HCT116 (cell line): Measurements from ENCODE around the gene NSG1. TPM values are rescaled to one million over a fixed set of nuclear protein-coding genes. Genes with fewer than 3 reads are reported as not detected.

ENCODE experiments used
- ATAC-seq: fragments of 200-7000 bp; cut with Tn5 transposase; 2 replicates; pipeline ENCODE4 v1.9.1; 2020; ENCODE audit warnings: mild to moderate bottlenecking, moderate library complexity
- BruUV-seq: library from RNA; stranded (reverse); fragments of 400-500 nt; replicated peaks from 2 replicates; lab custom pipeline; 2021; lab: Mats Ljungman, UMichigan
- CTCF ChIA-PET: fragments of 300-600 bp; sonication (Branson Sonifier 250); formaldehyde crosslinking; loops from one replicate; lab custom pipeline; 2021; ENCODE audit warnings: antibody characterized with exemption; lab: Charles Lee
- POLR2A ChIA-PET: fragments of 300-600, 350-600 bp; sonication (Branson Sonifier 250); formaldehyde crosslinking; loops from one replicate; lab custom pipeline; 2021; ENCODE audit warnings: antibody characterized with exemption; lab: Charles Lee
- RAD21 ChIA-PET, 2 experiments: fragments of 300-600 bp; sonication (Branson Sonifier 250); formaldehyde crosslinking; loops; one replicate each; lab custom pipeline; 2023; ENCODE audit warnings: low total read pairs in 2 of 2; ENCODE audit not compliant: uncharacterized antibody in 2 of 2, unreplicated experiment in 2 of 2, low non-redundant PET in 1 of 2; lab: Charles Lee
- DNase-seq: peaks from one replicate; pipeline ENCODE4 v3.0.0-alpha.2; 2010; ENCODE audit warnings: low read depth, low spot score
- H2AFZ ChIP-seq: fragments of 200-600 bp; shearing (Covaris generic), sonication (generic); 2 replicates; pipeline ENCODE4 v1.6.1; 2017; ENCODE audit warnings: low read depth, mixed run types, mixed read lengths, antibody characterized with exemption, low read length; ENCODE audit not compliant: poor library complexity, severe bottlenecking
- H3K27ac ChIP-seq: 2 replicates; pipeline ENCODE4 v1.5.1; 2012; ENCODE audit warnings: low read depth, low read length
- H3K27me3 ChIP-seq: fragments of 200-600 bp; sonication (generic); 2 replicates; pipeline ENCODE4 v1.6.1; 2016; ENCODE audit warnings: mixed run types, low read length, mixed read lengths; ENCODE audit not compliant: insufficient read depth
- H3K36me3 ChIP-seq, 2 experiments: fragments of 200-500 bp in 1 of 2; fragments of 200-600 bp in 1 of 2; sonication (Bioruptor generic) in 1 of 2; sonication (generic) in 1 of 2; 2 replicates each; pipeline versions ENCODE4 v1.5.1 to v1.6.1; 2014 to 2016; ENCODE audit warnings: low read length in 2 of 2, inconsistent platforms in 1 of 2, mixed read lengths in 1 of 2, mixed run types in 1 of 2; ENCODE audit not compliant: insufficient read depth in 2 of 2, control insufficient read depth in 1 of 2
- H3K4me1 ChIP-seq, 2 experiments: fragments of 200-600 bp in 1 of 2; sonication (generic) in 1 of 2; 2 replicates each; pipeline versions ENCODE4 v1.5.1 to v1.6.1; 2012 to 2017; ENCODE audit warnings: low read length in 2 of 2, inconsistent platforms in 1 of 2, mild to moderate bottlenecking in 1 of 2, mixed read lengths in 1 of 2, mixed run types in 1 of 2, moderate library complexity in 1 of 2; ENCODE audit not compliant: insufficient read depth in 2 of 2, control insufficient read depth in 1 of 2
- H3K4me2 ChIP-seq: fragments of 200-600 bp; sonication (generic); 2 replicates; pipeline ENCODE4 v1.6.1; 2017; ENCODE audit warnings: mixed run types, low read length, mixed read lengths
- H3K4me3 ChIP-seq, 2 experiments: fragments of 200-600 bp in 1 of 2; sonication (generic) in 1 of 2; replicated peaks in 1 of 2; 2 replicates each; pipeline ENCODE4 v1.5.1; 2011 to 2016; ENCODE audit warnings: low read length in 2 of 2, control low read depth in 1 of 2, low read depth in 1 of 2, mild to moderate bottlenecking in 1 of 2, mixed read lengths in 1 of 2, mixed run types in 1 of 2
- H3K79me2 ChIP-seq: fragments of 200-600 bp; sonication (generic); 2 replicates; pipeline ENCODE4 v1.6.1; 2017; ENCODE audit warnings: mild to moderate bottlenecking, mixed run types, low read length, moderate library complexity, mixed read lengths; ENCODE audit not compliant: insufficient read depth
- H3K9ac ChIP-seq: fragments of 200-600 bp; sonication (generic); 2 replicates; pipeline ENCODE4 v1.6.1; 2016; ENCODE audit warnings: low read length, mixed read lengths
- H3K9me2 ChIP-seq: fragments of 200-600 bp; sonication (generic), shearing (Covaris generic); 2 replicates; pipeline ENCODE4 v1.6.1; 2017; ENCODE audit warnings: mixed run types, mild to moderate bottlenecking, moderate library complexity; ENCODE audit not compliant: insufficient read depth
- H3K9me3 ChIP-seq, 2 experiments: fragments of 200-500 bp in 1 of 2; fragments of 200-600 bp in 1 of 2; sonication (Bioruptor generic) in 1 of 2; sonication (generic) in 1 of 2; 2 replicates each; pipeline ENCODE4 v1.6.1; 2014 to 2017; ENCODE audit warnings: low read length in 2 of 2, mixed read lengths in 2 of 2, inconsistent platforms in 1 of 2, low read depth in 1 of 2, mild to moderate bottlenecking in 1 of 2, mixed run types in 1 of 2, moderate library complexity in 1 of 2; ENCODE audit not compliant: control insufficient read depth in 1 of 2, insufficient read depth in 1 of 2
- H4K20me1 ChIP-seq: fragments of 200-600 bp; sonication (generic), shearing (Covaris generic); 2 replicates; pipeline ENCODE4 v1.6.1; 2017; ENCODE audit warnings: mixed run types, mild to moderate bottlenecking, moderate library complexity; ENCODE audit not compliant: insufficient read depth
- ATF3 ChIP-seq: IDR thresholded peaks from 2 replicates; pipeline ENCODE4 v1.6.1; 2012
- CBX3 ChIP-seq: IDR thresholded peaks from 2 replicates; pipeline ENCODE4 v1.6.1; 2012; ENCODE audit warnings: low read depth
- CEBPB ChIP-seq: IDR thresholded peaks from 2 replicates; pipeline ENCODE4 v1.6.1; 2012; ENCODE audit warnings: low read depth
- CTCF ChIP-seq, 3 experiments: fragments of 200-600 bp in 1 of 3; sonication (generic) in 1 of 3; IDR thresholded peaks in 2 of 3; conservative IDR thresholded peaks in 1 of 3; 2 replicates each; pipeline ENCODE4 v1.5.1; 2012 to 2017; ENCODE audit warnings: low read depth in 2 of 3, low read length in 2 of 3, antibody characterized with exemption in 1 of 3, borderline replicate concordance in 1 of 3, control low read depth in 1 of 3, mild to moderate bottlenecking in 1 of 3, mixed read lengths in 1 of 3, mixed run types in 1 of 3, moderate library complexity in 1 of 3; ENCODE audit not compliant: insufficient read depth in 1 of 3
- EGR1 ChIP-seq: IDR thresholded peaks from 2 replicates; pipeline ENCODE4 v1.6.1; 2012; ENCODE audit warnings: low read depth
- ELF1 ChIP-seq: IDR thresholded peaks from 2 replicates; pipeline ENCODE4 v1.6.1; 2012; ENCODE audit warnings: low read depth, borderline replicate concordance
- EZH2 ChIP-seq: fragments of 200-600 bp; sonication (generic); IDR thresholded peaks from 2 replicates; pipeline ENCODE4 v1.6.1; 2017; ENCODE audit warnings: antibody characterized with exemption, mixed run types
- EZH2phosphoT487 ChIP-seq: fragments of 200-600 bp; IDR thresholded peaks from 2 replicates; pipeline ENCODE4 v1.6.1; 2018; ENCODE audit warnings: antibody characterized with exemption, borderline replicate concordance
- FOSL1 ChIP-seq: IDR thresholded peaks from 2 replicates; pipeline ENCODE4 v1.6.1; 2012; ENCODE audit warnings: low read depth
- JUND ChIP-seq: IDR thresholded peaks from 2 replicates; pipeline ENCODE4 v1.6.1; 2012
- POLR2AphosphoS5 ChIP-seq: IDR thresholded peaks from 2 replicates; pipeline ENCODE4 v1.6.1; 2011; ENCODE audit warnings: mild to moderate bottlenecking, low read depth, low read length, moderate library complexity
- RAD21 ChIP-seq: IDR thresholded peaks from 2 replicates; pipeline ENCODE4 v1.6.1; 2012; ENCODE audit warnings: low read depth, mild to moderate bottlenecking
- REST ChIP-seq: IDR thresholded peaks from 2 replicates; pipeline ENCODE4 v1.6.1; 2012; ENCODE audit warnings: low read depth
- SIN3A ChIP-seq: IDR thresholded peaks from 2 replicates; pipeline ENCODE4 v1.6.1; 2012; ENCODE audit warnings: low read depth
- SP1 ChIP-seq: IDR thresholded peaks from 2 replicates; pipeline ENCODE4 v1.6.1; 2012; ENCODE audit warnings: low read depth
- SRF ChIP-seq: IDR thresholded peaks from 2 replicates; pipeline ENCODE4 v1.6.1; 2012; ENCODE audit warnings: low read depth
- ZBTB33 ChIP-seq: IDR thresholded peaks from 2 replicates; pipeline ENCODE4 v1.6.1; 2011; ENCODE audit warnings: mild to moderate bottlenecking, low read length, moderate library complexity; ENCODE audit not compliant: insufficient replicate concordance; ENCODE audit errors: extremely low read depth
- ZFX ChIP-seq: fragments of 450-650 bp; IDR thresholded peaks from 2 replicates; pipeline ENCODE4 v1.6.1; 2017
- intact Hi-C: fragments of 100-400 bp; cut with micrococcal nuclease; formaldehyde crosslinking; loops from 2 replicates; pipeline ENCODE4 v1.10.0; 2022
- total RNA-seq: library from RNA; stranded (reverse); gene quantifications from one replicate; pipeline ENCODE4 v1.2.1, GENCODE V29; 2021; ENCODE audit not compliant: unreplicated experiment

The NSG1 gene
- total RNA-seq, 1 experiment from 2014 or later = 0.12 TPM

GRCh38 chr4:4412641-4413372 is 25.9 kb downstream of the NSG1 start:
- DNase-seq = no peak
- Histone ChIP-seq H3K79me2 (no peaks in the 10 kb centered on the region), H2AFZ (no peak overlapping the region), H3K4me3 (no peak overlapping the region), H3K4me1 (peaks cover 11 to 14% of the 10 kb centered on the region in 2 experiments), H3K9me3 (no peaks in the 10 kb centered on the region), H3K27ac (no peak overlapping the region), H3K27me3 (no peaks in the 10 kb centered on the region), H3K36me3 (no peaks in the 10 kb centered on the region), H3K9ac (no peak overlapping the region), H4K20me1 (no peaks in the 10 kb centered on the region), H3K4me2 (no peak overlapping the region), H3K9me2 (no peaks in the 10 kb centered on the region)
- ChIA-PET RAD21 (no interaction called here), POLR2A (no interaction called here), CTCF (no interaction called here)
- ATAC-seq = no peak
- intact Hi-C loops = no loop called here
- no TSS peak for BruUV-seq
- TF ChIP-seq ELF1 = no peak
- TF ChIP-seq EGR1 = no peak
- no peak for TF ChIP-seq POLR2AphosphoS5
- TF ChIP-seq SP1 = no peak
- TF ChIP-seq ZFX = no peak
- no peak for TF ChIP-seq JUND
- no peak for TF ChIP-seq SRF
- no peak for TF ChIP-seq CBX3
- TF ChIP-seq EZH2 = no peak
- TF ChIP-seq CEBPB = no peak
- TF ChIP-seq ZBTB33 = no peak
- no peak for TF ChIP-seq SIN3A
- TF ChIP-seq REST = no peak
- no peak for TF ChIP-seq EZH2phosphoT487
- TF ChIP-seq FOSL1 = no peak
- no peak for TF ChIP-seq RAD21
- no peak for TF ChIP-seq CTCF (IDR thresholded peaks at IDR 0.05 in 2 of 3, conservative IDR thresholded peaks at IDR 0.05 in 1 of 3; ENCODE audit: borderline replicate concordance in 1 of 3, insufficient read depth in 1 of 3, low read depth in 2 of 3, low read length in 2 of 3)
- TF ChIP-seq ATF3 = no peak
